Endometrium (tissue), 2 donors: ENCODE measurements around the gene TLCD3B.
"Not testable (repeated sequence)": the region's sequence is repeated elsewhere in the genome, so short reads cannot be mapped to it uniquely, and the experiment has no call there.

Source experiments
- FAIRE-seq: peaks from 2 replicates; lab custom pipeline; 2012; peaks lifted over from hg19 to GRCh38; lab: Jason Lieb, UNC
- donor health status: control.
- donor health status: control.

TLCD3B gene

DNA sequence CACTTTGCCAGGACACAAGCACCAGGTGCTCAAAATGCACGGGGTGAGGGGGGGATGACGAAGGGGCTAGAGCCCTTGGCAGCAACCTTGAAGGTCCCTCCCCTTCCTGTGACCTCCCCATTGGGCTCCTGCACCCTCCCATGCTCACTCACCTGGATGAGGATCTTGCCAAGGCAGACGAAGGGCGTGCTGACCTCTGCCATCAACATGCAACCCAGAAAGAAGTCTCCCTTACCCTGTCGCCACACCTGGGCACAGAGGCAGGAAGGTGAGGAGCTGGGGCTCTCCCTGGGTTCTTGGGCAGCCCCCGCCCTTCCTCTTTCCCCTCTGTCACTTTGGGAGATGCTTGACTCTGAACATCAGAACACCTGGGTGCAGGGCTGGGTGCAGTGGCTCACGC is 5.5 kb downstream of the TLCD3B start:
- no peak for FAIRE-seq

DNA sequence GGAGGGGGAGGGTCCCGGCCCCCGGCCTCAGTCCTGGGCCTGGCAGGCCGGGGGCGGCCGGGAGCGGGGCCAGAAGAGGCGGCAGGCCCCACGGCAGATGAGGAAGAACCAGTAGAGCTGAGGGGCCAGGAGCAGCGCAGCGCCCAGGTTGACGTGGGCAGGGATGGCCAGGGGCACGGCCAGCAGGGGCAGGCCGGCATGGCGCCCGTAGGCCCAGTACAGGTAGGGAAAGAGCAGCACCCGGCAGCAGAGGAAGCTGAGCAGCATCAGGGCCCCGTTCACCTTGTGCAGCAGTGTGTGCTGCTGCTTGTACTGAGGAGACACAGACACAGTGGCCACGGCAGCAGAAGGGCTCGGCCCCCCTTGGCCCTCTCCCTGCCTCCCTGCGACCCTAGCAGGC is 5.9 kb downstream of the TLCD3B start:
- no peak for FAIRE-seq

DNA sequence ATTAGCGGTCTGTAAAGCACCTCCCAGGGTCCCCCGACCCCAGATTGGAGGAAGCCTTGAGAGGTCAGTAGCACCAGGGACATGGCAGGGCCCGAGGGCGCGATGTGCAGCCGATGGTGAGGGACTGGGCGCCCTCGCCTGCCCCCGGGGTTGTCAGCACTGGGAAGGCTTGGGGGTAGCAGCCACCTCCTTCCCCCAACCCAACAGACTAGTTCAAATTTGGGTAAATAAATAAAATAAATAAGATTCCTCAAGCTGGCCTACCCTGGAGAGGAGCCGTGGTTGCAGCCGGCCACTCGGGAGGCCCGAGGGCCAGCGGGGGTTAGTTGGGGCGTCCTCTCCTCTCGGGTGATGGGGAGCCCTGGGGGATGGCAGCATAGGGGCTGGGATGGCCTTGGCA is 6.6 kb downstream of the TLCD3B start:
- FAIRE-seq: no peak

DNA sequence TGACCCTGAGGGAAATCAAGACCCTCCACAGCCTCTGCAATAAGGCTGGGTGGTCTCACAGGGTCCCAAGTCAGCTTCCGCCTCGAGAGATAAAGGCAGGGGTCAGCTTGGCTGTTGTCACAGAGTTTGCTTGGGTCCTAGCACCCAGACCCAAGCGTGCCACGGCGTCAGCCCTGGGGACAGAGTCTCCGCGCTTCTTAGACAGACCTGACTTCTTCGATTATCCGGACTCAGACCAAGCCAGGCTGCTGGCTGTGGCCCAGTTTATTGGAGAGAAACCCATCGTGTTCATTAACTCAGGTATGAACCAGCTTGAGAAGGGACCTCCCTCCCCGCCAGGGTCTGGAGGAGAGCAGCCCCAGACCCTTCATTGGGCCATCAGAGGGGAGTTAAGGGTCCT is 7.5 kb downstream of the TLCD3B start:
- FAIRE-seq: no peak

DNA sequence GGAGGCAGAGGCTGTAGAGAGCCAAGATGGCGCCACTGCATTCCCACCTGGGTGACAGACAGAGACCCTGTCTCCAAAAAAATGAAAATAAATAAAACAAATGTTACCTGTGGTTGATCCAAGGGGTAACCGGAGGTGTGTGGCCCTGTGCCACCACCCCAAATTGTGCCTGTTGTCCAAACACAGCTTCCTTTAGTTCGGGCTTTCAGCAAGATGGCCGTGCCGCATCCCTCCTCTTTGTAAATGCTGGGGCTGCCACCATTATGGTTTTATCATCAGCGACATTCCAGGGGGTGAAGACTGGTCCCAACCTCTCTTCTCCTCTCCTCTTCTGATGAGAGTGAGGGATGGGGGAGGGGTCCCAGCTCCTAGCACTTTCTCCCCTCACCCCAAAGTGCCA is 8.2 kb downstream of the TLCD3B start, which contains the start of gene C16orf92:
C16orf92 (plus strand) TSS at position 312 of the 400 bp plus-strand sequence. CDS start 143 bp downstream, outside the sequence.
- FAIRE-seq: no peak

DNA sequence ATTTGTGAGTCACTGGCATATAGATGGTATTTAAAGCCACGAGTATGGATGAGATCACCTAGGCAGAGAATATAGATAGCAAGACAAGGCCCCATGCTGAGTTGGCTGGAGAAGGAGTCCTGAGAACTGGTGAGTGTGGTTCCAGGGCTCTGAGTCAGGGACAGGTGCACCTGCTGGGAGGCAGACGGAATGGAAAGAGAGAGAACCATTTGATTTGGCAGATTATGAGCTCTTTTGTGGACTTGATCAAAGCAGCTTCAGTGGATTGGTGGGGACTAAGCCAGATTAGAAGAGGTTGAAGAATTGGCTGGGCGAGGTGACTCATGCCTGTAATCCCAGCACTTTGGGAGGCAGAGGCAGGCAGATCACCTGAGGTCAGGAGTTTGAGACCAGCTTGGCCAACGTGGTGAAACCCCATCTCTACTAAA is 12.3 kb downstream of the TLCD3B start:
- no peak for FAIRE-seq

DNA sequence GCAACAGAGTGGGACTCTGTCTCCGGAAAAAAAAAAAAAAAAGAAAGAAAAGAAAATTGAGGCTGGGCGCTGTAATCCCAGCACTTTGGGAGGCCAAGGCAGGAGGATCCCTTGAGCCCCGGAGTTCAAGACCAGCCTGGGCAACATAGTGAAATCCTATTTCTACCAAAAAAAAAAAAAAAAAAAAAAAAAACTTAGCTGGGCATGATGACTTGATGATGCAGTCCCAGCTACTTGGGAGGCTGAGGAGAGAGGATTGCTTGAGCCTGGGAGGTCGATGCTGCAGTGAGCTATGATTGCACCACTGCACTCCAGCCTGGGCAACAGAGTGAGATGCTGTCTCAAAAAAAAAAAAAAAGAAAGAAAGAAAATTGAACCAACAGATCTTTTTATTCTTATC is 13.1 kb downstream of the TLCD3B start:
- not testable (repeated sequence) for FAIRE-seq

DNA sequence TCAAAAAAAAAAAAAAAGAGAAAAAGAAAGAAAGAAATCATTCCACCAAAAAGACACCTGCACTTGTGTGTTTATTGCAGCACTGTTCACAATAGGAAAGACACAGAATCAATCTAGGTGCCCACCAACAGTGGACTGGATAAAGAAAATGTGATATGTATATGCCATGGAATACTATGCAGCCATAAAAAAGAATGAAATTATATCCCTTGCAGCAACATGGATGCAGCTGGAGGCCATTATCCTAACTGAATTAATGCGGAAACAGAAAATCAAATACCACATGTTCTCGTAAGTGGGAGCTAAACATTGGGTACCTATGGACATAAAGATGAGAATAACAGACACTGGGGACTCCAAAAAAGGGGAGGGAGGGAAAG is 13.8 kb downstream of the TLCD3B start:
- FAIRE-seq: no peak

DNA sequence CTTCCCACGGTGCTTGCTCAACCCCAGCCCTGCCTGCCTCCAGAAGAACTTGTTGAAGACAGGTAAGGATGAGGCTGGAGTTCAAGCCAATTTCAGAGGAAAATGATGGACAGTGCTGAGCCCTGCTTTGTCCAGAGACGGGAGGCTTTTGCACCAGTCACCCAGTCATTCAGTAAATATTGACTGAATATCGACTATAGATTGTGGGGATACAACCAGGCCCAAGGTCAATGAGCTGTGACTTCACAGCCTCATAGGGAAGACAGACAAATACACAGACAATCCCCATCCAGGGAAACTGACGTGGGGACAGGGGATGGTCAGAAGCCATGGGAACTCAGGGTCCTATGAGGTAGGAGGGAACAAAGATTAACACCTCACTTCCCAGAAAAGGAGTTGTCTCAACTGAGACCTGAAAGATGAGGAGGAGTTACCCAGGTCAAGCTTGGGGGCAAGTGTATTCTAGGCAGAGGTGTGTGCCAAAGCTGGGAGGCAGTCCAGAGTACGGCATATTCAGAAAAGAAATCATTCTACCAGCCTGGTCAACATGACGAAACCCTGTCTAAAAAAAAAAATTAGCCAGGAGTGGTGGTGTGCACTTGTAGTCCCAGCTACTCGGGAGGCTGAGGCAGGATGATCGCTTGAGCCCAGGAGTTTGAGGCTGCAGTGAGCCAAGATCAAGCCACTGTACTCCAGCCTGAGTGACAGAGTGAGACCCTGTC is 14.4 kb downstream of the TLCD3B start:
- no peak for FAIRE-seq

DNA sequence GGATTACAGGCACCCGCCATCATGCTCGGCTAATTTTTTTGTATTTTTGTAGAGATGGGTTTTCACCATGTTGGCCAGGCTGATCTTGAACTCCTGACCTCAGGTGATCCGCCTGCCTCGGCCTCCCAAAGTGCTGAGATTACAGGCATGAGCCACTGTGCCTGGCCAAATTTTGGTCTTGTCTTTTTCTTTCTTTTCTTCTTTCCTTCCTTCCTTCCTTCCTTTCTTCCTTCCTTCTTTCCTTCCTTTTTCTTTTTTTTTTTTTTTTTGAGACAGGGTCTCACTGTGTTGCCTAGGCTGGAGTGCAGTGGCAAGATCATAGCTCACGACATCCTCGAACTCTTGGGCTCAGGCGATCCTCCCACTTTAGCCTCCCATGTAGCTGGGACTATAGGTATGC is 15.6 kb downstream of the TLCD3B start:
- not testable (repeated sequence) for FAIRE-seq

DNA sequence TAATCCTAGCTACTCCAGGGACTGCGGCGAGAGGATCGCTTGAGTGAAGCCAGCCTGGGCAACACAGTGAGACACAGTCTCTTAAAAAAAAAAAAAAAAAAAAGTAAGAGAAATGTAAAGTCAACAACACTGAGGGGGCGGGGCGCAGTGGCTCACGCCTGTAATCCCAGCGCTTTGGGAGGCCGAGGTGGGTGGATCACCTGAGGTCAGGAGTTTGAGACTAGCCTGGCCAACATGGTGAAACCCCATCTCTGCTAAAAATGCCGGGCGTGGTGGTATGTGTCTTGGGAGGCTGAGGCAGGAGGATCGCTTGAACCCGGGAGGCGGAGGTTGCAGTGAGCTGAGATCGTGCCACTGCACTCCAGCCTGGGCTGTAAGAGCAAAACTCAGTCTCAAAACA is 18.5 kb downstream of the TLCD3B start:
- not testable (repeated sequence) for FAIRE-seq

DNA sequence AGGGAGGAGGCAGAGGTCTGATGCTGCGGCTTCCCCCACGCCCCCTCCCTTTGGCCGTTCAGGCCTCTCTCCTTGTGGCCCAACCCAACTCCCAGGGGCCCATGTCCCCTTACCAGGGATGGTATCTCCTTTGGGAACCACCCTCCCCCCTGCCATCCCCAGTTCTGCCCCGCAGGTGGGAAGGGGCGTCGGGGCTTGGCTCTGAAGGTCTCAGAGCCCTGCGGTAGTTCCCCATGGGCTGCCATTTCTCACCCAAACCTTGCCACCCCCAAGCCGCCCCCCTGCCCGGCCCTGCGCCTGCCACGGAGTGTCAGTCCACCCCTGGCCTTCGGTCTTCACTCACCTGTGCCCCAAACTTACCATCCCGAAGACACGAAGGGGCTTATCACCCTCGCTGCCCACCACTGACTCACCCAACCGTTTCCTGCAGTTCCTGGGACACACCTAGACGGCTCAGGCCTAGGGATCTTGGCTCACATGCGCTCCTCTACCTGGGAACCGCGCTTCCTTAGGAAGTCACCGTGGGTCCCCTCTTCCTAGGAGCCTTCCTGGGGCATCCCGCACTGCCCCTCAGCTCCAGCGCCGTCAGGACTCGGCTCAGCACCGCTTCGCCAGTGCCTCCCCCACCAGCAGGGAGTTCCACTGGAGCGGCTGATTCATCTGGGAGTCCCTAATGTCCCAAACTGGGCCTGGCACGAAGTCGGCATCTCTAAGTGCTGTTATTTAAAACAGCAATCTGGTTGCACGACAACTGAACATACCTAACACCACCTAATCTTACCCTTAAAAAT is 19.2 kb downstream of the TLCD3B start:
- FAIRE-seq: no peak

DNA sequence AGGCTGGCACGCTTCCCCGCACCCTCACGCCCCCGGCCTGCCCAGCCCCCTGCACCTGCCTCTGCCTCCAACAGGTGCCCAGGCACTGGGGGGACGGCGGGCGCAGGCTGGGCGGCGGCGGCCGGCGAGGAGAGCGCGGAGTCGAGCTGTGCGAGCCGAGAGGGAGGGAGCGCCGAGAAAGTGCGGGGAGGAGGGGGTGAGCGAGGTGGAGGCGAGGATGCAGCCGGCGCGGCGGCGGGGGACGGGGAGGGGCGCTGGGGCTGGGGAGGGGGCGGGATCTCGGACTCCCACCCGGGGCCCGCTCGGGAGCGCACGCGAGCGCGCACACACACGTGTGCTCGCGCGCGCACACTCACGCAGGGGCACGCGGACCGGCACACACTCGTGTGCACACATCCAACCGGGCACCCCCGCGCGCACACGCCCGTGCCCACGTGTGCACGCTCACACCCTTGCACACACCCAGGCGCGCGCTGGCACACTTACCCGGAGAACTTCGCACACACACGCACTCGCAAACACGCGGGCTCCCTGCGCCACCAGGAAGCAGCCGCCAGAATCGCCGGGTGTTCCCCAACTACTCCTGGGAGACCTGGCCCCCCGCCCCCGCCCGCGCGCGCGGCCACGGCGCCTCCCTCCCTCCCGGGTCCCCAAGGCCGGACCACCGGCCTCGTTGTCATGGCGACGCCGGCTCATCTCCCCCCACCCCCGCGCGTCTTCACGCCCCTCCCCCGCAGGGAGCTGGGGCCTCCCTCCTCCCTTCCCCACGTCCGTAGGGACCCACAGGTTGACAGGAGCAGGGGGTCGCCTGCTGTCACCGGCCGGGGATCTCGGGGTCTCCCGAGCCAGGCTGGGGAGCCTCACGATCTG is 20.0 kb downstream of the TLCD3B start, which contains the start of gene DOC2A:
DOC2A (minus strand) TSS at position 184 of the 870 bp plus-strand sequence. CDS start 805 bp downstream, outside the sequence.
- no peak for FAIRE-seq

DNA sequence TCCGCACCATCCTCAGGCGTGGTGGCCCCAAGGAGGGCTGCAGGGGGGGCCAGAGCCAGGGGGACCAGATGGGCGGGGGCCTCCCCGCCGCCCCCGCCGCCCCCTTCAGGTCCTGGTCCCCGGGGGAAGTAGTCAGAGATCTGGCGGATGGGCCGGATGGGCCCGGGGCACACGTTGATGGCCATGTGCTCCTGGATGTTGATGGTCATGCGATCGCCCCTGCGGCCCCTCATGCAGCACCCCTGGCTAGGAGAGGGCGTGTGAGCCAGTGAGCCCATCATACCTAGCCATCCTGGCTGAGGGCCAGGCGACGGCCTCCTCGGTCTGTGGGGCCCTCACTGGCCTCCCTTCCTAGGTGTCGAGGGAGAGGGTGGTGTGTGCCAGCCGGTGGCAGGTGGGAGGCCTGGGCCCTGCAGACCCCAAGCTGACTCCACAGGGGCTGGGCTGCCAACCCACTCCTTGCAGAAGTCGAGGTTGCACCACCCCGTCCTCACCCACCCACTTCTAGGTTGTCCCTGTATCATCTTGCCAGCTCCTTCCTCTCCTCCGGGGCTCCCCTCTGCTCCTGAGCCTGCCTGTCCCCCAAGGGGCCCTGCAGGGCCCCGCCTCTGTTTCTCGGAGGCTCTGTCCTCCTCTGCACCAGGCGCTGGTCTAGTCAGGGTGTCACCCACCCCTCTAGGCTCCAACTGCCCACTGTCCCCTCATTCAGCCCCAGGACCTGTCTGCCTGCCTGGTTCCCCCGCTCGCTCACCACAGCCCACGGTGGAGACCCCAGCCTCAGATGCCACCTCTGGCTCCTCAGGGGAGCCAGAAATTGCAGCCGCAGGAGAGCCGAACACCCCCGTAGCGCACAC is 20.9 kb downstream of the TLCD3B start:
- FAIRE-seq: no peak

DNA sequence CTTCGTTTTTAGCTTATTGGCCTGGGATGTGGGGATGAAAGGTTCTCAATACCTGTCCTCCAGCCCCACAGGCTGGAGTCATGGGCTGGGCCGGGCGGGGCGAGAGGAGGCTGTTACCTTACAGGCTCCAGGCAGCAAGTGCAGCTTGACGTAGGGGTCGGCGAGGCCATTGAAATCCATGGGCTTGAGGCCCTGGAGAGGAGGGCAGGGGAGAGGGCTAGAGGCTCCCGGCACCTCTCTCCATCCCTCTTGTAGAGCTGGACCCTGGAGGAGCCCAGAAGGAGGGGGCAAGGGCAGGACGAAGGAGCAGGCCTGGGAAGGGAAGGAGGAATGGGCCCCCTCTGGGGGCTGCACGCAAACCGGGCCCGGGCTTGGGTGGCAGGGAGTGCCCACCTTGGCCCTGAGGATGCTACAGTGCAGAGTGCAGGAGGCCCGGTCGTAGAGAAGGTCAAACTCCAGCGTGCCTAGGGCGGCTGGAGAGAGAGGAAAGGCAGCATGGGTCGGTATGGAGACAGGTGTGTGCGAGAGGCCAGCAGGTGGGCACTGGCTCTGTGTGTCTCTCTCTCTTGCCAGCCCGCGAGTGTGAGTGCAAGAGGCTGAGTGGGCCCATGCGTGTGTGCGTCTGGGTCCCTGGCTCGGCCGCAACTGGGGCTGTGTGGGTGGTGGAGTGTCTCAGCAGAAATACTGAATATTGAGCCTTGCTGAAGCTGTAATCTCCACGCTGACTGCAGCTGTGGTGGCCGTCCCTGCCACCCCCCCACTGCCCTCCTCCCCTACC is 21.8 kb downstream of the TLCD3B start:
- FAIRE-seq: no peak

DNA sequence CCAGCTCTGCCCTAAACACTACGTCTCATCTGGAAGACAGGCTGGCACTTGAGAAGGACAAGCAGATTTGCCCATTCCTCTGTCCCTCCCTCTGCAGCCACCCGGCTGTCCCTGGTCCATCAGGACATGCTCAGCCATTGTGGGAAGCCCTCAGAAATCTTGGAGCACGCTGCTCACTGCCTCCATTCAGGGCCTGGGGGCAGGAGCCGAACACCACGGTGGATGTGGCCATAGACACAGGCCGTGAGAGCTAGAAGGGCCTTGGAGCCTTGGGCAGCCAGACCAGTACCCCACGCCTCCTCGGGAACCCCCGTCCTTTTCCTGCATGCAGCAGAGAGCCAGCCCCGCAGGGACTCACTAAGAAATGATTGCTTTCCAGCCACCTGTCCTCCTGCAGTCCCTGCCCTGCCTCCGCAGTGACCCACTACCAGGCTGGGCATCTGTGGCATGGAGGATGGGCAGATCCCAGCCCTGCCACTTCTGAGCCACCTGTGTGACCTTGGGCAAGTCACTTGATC is 23.6 kb downstream of the TLCD3B start:
- no peak for FAIRE-seq

DNA sequence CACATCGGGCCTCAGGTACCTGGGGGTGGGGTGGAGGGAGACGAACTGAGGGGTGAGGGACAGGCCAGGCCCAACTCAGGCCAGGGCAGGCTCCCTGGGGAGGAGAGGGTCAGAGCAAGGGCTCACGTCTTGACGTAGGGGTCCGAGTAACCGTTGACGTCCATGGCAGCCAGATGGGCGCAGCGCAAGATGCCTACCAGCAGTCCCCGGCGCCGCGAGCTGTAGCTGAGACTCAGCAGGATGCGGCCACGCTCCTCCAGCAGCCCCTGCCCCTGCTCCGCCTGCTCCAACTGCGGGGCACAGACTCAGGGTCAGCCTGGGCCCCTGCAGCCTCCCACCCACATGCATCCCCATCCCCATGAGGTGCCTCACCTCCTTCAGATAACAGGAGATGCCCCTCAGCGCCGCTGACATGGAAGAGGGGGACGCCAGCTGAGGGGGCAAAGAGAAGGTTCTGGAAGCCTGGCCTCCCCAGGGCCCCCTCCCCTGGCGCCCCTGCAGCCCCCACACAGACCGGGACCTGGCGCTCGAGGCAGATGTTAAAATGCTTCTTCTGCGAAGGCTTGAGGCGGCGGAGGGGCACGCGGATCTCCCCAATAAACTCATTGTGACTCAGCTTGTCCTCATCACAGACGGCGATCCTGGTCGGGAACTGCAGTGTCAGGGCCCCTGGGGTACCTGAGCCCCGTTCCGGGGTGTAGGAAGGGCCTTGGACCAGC is 24.3 kb downstream of the TLCD3B start:
- no peak for FAIRE-seq

DNA sequence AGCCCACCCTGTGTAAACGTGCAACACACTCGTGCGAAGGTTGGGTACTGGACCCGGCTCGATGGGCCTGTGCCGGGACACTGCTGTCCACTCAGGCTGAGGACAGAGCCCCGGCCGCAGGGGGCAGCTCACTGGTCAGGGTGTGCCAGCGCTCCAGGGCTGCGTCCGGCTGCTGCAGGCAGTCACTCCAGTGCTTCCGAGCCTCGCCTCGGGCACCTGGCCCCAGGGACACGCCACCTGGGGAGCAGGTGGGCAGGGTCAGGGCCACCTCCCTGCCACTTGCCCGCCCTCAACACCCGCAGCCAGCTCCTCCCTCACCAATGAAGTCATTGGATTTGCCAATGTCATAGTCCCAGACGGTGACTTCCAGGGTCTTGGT is 25.0 kb downstream of the TLCD3B start:
- no peak for FAIRE-seq

DNA sequence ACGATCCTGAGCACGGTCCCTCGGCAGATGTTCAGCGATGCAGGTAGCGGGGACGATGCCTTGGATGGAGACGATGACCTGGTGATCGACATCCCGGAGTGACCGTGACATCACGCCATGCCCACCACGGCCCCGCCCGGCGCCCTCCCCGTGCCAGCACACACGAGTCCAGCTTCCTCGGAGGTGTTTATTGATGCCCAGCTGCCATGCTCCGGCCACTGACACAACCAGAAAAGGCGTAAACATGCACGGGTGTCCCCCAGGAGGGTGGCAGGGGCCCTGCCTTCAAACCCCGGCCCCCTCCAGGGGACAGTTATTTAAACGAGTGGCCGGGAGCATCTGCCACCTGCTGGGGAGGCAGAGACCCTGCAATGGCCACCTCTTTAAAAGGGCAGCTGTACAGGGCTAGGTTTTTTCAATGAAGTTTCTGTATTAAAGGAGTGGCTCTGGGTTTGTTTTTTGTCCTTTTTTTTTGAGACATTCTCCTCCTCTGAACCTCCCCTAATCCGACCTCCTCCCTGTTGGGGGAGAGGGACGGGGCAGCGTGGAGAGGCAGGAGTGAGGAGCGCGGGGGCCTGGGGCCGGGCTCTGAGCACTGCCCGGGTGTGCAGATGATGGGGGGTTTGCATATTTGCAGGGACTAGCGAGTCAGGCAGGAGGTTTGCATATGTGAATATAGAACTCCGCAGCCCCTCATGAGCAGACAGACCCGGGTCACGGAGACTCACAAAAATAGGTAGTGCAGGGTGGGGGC is 25.6 kb downstream of the TLCD3B start:
- FAIRE-seq: no peak
